A549 (cell line): ENCODE data around the gene RPL4. TPM values are rescaled to one million over a fixed set of nuclear protein-coding genes. Genes with fewer than 3 reads are reported as not detected.
"Not testable (repeated sequence)": the region's sequence is repeated elsewhere in the genome, so short reads cannot be mapped to it uniquely, and the experiment has no call there.

Experiments used
- ATAC-seq, 2 experiments: fragments of 200-7000 bp in 1 of 2; fragments of >200 bp in 1 of 2; cut with Nextera tagmentation in 1 of 2; cut with Tn5 transposase in 1 of 2; 3 replicates each; pipeline versions ENCODE4 v1.8.0 to v1.9.1; 2018 to 2020; ENCODE audit warnings: mild to moderate bottlenecking in 1 of 2, moderate library complexity in 1 of 2
- CTCF ChIA-PET: fragments of 300-600 bp; sonication (Branson Sonifier 250); formaldehyde crosslinking; extraction: SDS; loops from one replicate; lab custom pipeline; 2021; ENCODE audit warnings: antibody characterized with exemption, inconsistent platforms; lab: Yijun Ruan, JAX
- POLR2A ChIA-PET: fragments of 350-600 bp; formaldehyde crosslinking; extraction: SDS; loops from one replicate; lab custom pipeline; 2021; ENCODE audit warnings: antibody characterized with exemption, inconsistent platforms; lab: Yijun Ruan, JAX
- DNase-seq, 2 experiments: peaks; one replicate each; pipeline versions ENCODE4 v3.0.0 to v3.0.0-alpha.2; 2011 to 2016; ENCODE audit warnings: low read depth in 1 of 2, low spot score in 1 of 2
- FAIRE-seq: peaks from 2 replicates; lab custom pipeline; 2011; peaks lifted over from hg19 to GRCh38; lab: Jason Lieb, UNC
- H3K27ac ChIP-seq, 2 experiments: fragments of >200 bp; sonication (Bioruptor Twin); formaldehyde crosslinking; 3 replicates each; pipeline ENCODE4 v1.5.1; 2016 to 2017
- H3K4me1 ChIP-seq: fragments of >200 bp; sonication (Bioruptor Twin); formaldehyde crosslinking; 3 replicates; pipeline ENCODE4 v1.6.1; 2016
- H3K4me2 ChIP-seq: fragments of >200 bp; sonication (Bioruptor Twin); formaldehyde crosslinking; 3 replicates; pipeline ENCODE4 v1.6.1; 2016
- H3K4me3 ChIP-seq: fragments of >200 bp; sonication (Bioruptor Twin); formaldehyde crosslinking; 3 replicates; pipeline ENCODE4 v1.5.1; 2016
- H3K9me3 ChIP-seq: fragments of >200 bp; sonication (Bioruptor Twin); formaldehyde crosslinking; 3 replicates; pipeline ENCODE4 v1.6.1; 2016
- CBX2 ChIP-seq: fragments of 200-600 bp; sonication (generic); IDR thresholded peaks from 2 replicates; pipeline ENCODE4 v1.6.1; 2016; ENCODE audit warnings: low read depth, mild to moderate bottlenecking, borderline replicate concordance
- CBX8 ChIP-seq: fragments of 200-600 bp; sonication (generic); IDR thresholded peaks from 2 replicates; pipeline ENCODE4 v1.6.1; 2016
- CEBPB ChIP-seq, 2 experiments: fragments of >200 bp in 1 of 2; sonication (Bioruptor Twin) in 1 of 2; formaldehyde crosslinking in 1 of 2; IDR thresholded peaks; 2 replicates each; pipeline ENCODE4 v1.6.1; 2012 to 2016
- CHD2 ChIP-seq: fragments of 150-350 bp; IDR thresholded peaks from 2 replicates; pipeline ENCODE4 v1.6.1; 2014; ENCODE audit warnings: low read length; ENCODE audit not compliant: partially characterized antibody
- CHD4 ChIP-seq: fragments of 200-600 bp; sonication (generic); IDR thresholded peaks from 2 replicates; pipeline ENCODE4 v1.6.1; 2016; ENCODE audit warnings: antibody characterized with exemption, mild to moderate bottlenecking, borderline replicate concordance
- EP300 ChIP-seq, 2 experiments: fragments of >200 bp; sonication (Bioruptor Twin); formaldehyde crosslinking; IDR thresholded peaks; 2 replicates in 1 of 2; 3 replicates in 1 of 2; pipeline ENCODE4 v1.6.1; 2016 to 2017
- FOSB ChIP-seq: fragments of 250-450 bp; sonication (Bioruptor Pico); IDR thresholded peaks from 2 replicates; pipeline ENCODE4 v1.5.0; 2020; ENCODE audit warnings: mild to moderate bottlenecking, moderate library complexity
- HOXB13 ChIP-seq: fragments of 250-450 bp; sonication (Bioruptor Pico); IDR thresholded peaks from 2 replicates; pipeline ENCODE4 v1.5.0; 2020; ENCODE audit warnings: low read depth, mild to moderate bottlenecking, moderate library complexity
- JUNB ChIP-seq: fragments of >200 bp; sonication (Bioruptor Twin); formaldehyde crosslinking; IDR thresholded peaks from 2 replicates; pipeline ENCODE4 v1.6.1; 2016
- MAZ ChIP-seq: fragments of 150-350 bp; IDR thresholded peaks from 2 replicates; pipeline ENCODE4 v1.6.1; 2014; ENCODE audit warnings: antibody characterized with exemption, low read depth, low read length, borderline replicate concordance
- POLR2AphosphoS2 ChIP-seq: conservative IDR thresholded peaks from 2 replicates; pipeline ENCODE4 v1.6.1; 2012; ENCODE audit warnings: low read length, improper control_type of control experiment, inconsistent platforms
- RNF2 ChIP-seq: fragments of 200-600 bp; sonication (generic); IDR thresholded peaks from 2 replicates; pipeline ENCODE4 v1.6.1; 2016; ENCODE audit warnings: low read depth, mild to moderate bottlenecking, antibody characterized with exemption, moderate library complexity, borderline replicate concordance
- SREBF2 ChIP-seq: fragments of 450-650 bp; IDR thresholded peaks from 2 replicates; pipeline ENCODE4 v1.6.1; 2014; ENCODE audit warnings: mild to moderate bottlenecking, moderate library complexity
- TFCP2L1 ChIP-seq: fragments of 250-450 bp; sonication (Bioruptor Pico); IDR thresholded peaks from 2 replicates; pipeline ENCODE4 v1.5.0; 2021; ENCODE audit warnings: mild to moderate bottlenecking
- TP53 ChIP-seq: fragments of 250-450 bp; sonication (Bioruptor Pico); IDR thresholded peaks from 2 replicates; pipeline ENCODE4 v1.5.0; 2021; ENCODE audit warnings: mild to moderate bottlenecking, moderate library complexity
- ZC3H11A ChIP-seq: fragments of 450-650 bp; IDR thresholded peaks from 2 replicates; pipeline ENCODE4 v1.6.1; 2014; ENCODE audit warnings: antibody characterized with exemption, mild to moderate bottlenecking
- ZFP36 ChIP-seq: fragments of 450-650 bp; IDR thresholded peaks from 2 replicates; pipeline ENCODE4 v1.6.1; 2014; ENCODE audit warnings: borderline replicate concordance; ENCODE audit not compliant: partially characterized antibody
- WGBS: methylation state at CpG from one replicate; pipeline ENCODE4 v1.1.6; 2017; ENCODE audit errors: missing lambda C conversion rate; 5-methylcytosine and 5-hydroxymethylcytosine counted together
- polyA plus RNA-seq, 4 experiments: library from polyadenylated mRNA; depleted of rRNA in 3 of 4; stranded (reverse); fragments of >200 nt; fragmentation: RNase III in 1 of 4; extraction: RNeasy Plus Mini Kit Qiagen cat#74134 plus additional on column Dnase treatment in 1 of 4; gene quantifications; 2 replicates in 3 of 4; 3 replicates in 1 of 4; pipeline ENCODE4 v1.2.3, GENCODE V29; 2011 to 2017
- TF ChIP-seq, protein P1 (sequence below): fragments of >200 bp; sonication (Bioruptor Twin); formaldehyde crosslinking; IDR thresholded peaks from 2 replicates; pipeline ENCODE4 v1.6.1; 2016

The RPL4 gene
- polyA plus RNA-seq, 2 of the 4 experiments (the other 2 are of a cell fraction) = 4,330 to 6,042 TPM

DNA sequence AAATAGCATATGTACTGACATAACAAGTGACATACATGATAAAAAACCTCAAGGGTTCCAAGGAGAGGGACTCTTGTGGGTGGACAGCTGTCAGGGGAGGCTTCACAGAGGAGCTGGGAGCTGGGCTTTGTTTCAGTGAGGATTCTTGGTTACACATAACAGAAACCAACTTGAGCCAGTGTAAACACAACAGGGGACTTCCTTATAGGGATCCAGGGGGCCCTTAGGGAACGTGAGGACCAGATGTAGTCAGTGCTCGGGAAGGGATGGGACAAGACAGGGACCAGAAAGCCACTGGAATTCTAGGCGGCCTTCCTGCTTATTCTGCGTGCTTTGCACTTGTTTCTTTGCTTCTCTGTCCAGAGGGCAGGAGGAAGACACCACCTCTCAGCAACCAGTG lies 42.0 kb downstream of the RPL4 start:
- H3K9me3 ChIP-seq = no peaks in the 10 kb centered on the region

DNA sequence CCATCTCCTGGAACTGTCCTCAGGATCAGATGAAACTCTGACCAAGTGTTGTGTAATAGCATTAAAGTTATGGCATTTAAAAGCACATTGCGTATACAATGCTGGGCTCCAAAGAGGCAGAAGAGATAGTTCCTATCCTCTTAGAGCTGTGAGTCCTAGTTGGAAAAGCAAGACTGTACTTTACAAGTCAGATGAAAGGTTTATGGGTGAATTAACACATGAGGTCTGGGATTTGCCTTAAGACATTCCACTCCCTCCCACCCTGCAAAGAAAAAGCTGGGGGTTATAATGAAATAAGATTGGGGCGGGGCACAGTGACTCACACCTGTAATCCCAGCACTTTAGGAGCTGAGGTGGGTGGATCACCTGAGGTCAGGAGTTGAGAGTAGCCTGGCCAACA lies 42.7 kb downstream of the RPL4 start:
- TF ChIP-seq, protein P1, sequence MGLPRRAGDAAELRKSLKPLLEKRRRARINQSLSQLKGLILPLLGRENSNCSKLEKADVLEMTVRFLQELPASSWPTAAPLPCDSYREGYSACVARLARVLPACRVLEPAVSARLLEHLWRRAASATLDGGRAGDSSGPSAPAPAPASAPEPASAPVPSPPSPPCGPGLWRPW = no peak
- TF ChIP-seq FOSB (CRISPR knock-in tag) = no peak
- TF ChIP-seq CEBPB (IDR thresholded peaks at IDR 0.05) = peak in 1 of 2 experiments; percentile 18; a peak in 1 of 4 replicates
- TF ChIP-seq POLR2AphosphoS2 = no peak
- no peak for TF ChIP-seq TFCP2L1 (CRISPR knock-in tag)
- no peak for TF ChIP-seq ZFP36
- TF ChIP-seq TP53 (CRISPR knock-in tag) = no peak
- TF ChIP-seq MAZ = no peak
- ATAC-seq = no peak
- H3K27ac ChIP-seq = peak overlapping the region in 1 of 2 experiments; percentile 33; a peak in 1 of 6 replicates
- ChIA-PET POLR2A (no interaction called here), CTCF (interaction anchor here (0.7 to 0.9 kb wide), 2 partner anchors 11 to 144 kb away, joined by 3 to 4 read pairs; no protein-coding TSS in a partner anchor)
- peaks cover 25% of the 10 kb centered on the region for H3K4me1 ChIP-seq
- no peak overlapping the region for H3K4me3 ChIP-seq
- WGBS = 90% methylated on average over 2 of the region's 2 CpGs
- no peak for DNase-seq
- FAIRE-seq = peak; percentile 13
- no peaks in the 10 kb centered on the region for H3K9me3 ChIP-seq
- H3K4me2 ChIP-seq = peak overlapping the region; percentile 20; the same call in 2 of the 3 replicates

More for the DNA sequence above, 42.0 kb downstream of the RPL4 start:
- ATAC-seq (peak in 1 of 2 experiments; percentile 36; a peak in 3 of 6 replicates), DNase-seq (no peak), FAIRE-seq (no peak)
- CTCF ChIA-PET = interaction anchor here (0.6 to 0.9 kb wide), 2 partner anchors 10 to 62 kb away, joined by 3 read pairs; no protein-coding TSS in a partner anchor
- WGBS = 79% methylated on average over 4 of the region's 4 CpGs
- TF ChIP-seq EP300 (IDR thresholded peaks at IDR 0.05) (no peak), HOXB13 (no peak), RNF2 (no peak), SREBF2 (no peak), JUNB (no peak)
- TF ChIP-seq, all 56 proteins: peak for 0
- POLR2A ChIA-PET = no interaction called here
- Histone ChIP-seq H3K4me2 (no peak overlapping the region; the same call in 2 of the 3 replicates), H3K4me1 (peaks cover 25% of the 10 kb centered on the region), H3K4me3 (no peak overlapping the region), H3K27ac (no peak overlapping the region)

- POLR2A ChIA-PET, CTCF ChIA-PET, ATAC-seq, H3K9me3 ChIP-seq, H3K4me3 ChIP-seq, FAIRE-seq, DNase-seq: not testable (repeated sequence)
- Histone ChIP-seq H3K27ac (peak overlapping the region in 1 of 2 experiments; percentile 33; a peak in 1 of 6 replicates), H3K4me1 (peaks cover 27% of the 10 kb centered on the region), H3K4me2 (peak overlapping the region; percentile 20; the same call in 2 of the 3 replicates)
- 94% methylated on average over 6 of the region's 6 CpGs for WGBS
- peak; percentile 75 for TF ChIP-seq ZC3H11A
These were observed 43.4 kb downstream of the RPL4 start for GRCh38 chr15:66461294-66461693.

DNA sequence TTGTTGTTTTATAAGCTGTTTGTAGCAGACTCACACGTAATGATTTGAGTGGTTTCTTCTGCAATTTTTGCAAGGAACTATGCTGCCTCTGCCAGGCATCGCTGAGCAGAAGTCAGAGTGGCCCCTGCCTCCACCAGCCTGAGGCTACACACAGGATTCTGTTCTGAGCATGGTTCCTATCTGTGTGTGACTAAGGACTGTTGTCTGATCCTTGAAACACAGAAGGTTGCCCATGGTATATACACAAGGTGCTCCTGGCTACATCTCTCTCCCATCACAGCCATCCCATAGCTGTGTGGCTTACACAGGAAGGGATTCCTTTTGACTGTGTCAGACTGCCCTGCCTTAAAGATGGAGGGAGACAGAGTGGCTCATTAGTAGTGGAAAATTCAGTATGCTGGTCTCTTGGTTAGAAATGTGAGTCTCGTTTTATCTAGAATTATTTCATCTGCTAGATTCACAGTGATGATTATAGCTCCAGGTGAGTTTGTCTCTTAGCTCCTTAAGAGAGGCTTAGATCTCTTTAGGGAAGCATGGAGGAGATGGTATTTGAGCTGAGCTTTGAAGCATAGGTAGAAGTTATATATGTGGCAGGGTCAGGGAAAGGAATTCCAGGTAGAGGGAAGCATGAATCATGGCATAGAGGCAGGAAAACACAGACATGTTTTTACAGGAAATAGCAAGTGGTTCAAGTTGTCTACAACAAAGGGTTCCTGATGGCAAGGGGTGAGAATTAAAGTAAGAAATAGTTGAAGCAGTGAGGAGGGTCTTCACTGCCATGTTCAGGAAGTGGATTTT lies 44.6 kb downstream of the RPL4 start:
- FAIRE-seq (no peak), ATAC-seq (peak; percentile 51 to 65; a peak in 3 of 6 replicates), DNase-seq (no peak)
- no peak overlapping the region for H3K4me2 ChIP-seq
- H3K4me3 ChIP-seq = no peak overlapping the region
- ChIA-PET POLR2A (interaction anchor here (0.6 kb wide), 1 partner anchor 205 kb away, joined by 4 read pairs; no protein-coding TSS in a partner anchor), CTCF (interaction anchor here (0.9 to 4.1 kb wide), 5 partner anchors 38 to 82 kb away, joined by 3 to 20 read pairs (median 3); partner anchors contain the start of genes MAP2K1 and SNAPC5)
- 87% methylated on average over 3 of the region's 3 CpGs for WGBS
- no peaks in the 10 kb centered on the region for H3K9me3 ChIP-seq
- H3K27ac ChIP-seq = no peak overlapping the region
- H3K4me1 ChIP-seq = peaks cover 34% of the 10 kb centered on the region
- TF ChIP-seq CBX2 = no peak
- TF ChIP-seq CBX8 = no peak
- no peak for TF ChIP-seq CHD4
- no peak for TF ChIP-seq CHD2
